Measurements from ENCODE around the gene ZNF669. TPM values are rescaled to one million over a fixed set of nuclear protein-coding genes. Genes with fewer than 3 reads are reported as not detected.

The ZNF669 gene
- 7.2 TPM for total RNA-seq (2021; ENCODE audit: unreplicated experiment)
- polyA plus RNA-seq (2012): 2.1 and 3.0 TPM in 2 replicates
- percentile 88 among the genes with signal in this experiment for Bru-seq, nascent RNA
- BruChase-seq, experiment 1, labeled RNA remaining after a 6-hour chase: percentile 66 among the genes with signal in this experiment
- BruChase-seq, experiment 2, labeled RNA remaining after a 2-hour chase: percentile 75 among the genes with signal in this experiment
- long read RNA-seq, transcript ZNF669-204 (4 exons, 1,718 nt): major isoform, 5 of 8 reads
- long read RNA-seq, partial matches to known transcripts: 1 of 8 reads
- long read RNA-seq, other reads (novel, unspliced or antisense): 0 of 8 reads

DNA sequence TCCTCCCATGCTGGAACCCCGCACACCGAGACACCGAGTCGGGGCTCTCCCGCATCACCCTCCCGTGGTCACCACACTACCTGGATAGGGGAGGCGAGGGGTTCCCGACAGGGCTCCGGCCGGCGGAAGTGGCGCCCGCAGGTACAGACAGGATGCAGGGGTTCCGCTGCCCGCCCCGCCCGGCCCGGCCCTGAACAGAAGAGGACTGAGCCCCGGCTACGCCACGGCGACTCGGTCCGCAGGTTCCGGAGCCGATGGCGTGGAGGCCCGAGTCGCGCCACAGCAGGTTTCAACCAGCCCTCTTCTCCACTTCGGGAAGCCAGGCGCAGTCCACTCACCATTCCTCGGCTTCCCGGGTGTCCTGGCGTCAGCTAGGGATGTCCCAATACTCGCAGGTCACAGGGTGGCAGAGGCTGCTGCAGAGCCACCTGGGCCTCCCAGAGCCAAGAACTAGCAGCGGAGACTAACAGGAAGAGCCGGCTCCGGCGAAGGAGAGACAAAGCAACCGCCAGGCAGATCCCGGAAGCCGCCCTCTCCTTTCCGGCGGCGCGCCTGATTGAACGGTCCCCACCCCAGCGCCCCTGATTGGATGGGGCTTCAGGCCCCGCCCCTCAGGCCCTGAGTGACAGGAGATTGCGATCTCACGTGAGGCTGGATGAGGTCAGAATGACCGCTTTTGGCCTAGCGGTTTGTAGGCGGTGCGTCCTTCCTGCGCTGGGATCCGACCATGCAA, at the start of gene ZNF669:
Gene ZNF669 (minus strand): TSS at position 498 of the 733 bp plus-strand sequence. CDS start 157 bp downstream, at position 341.
- peak; percentile 97 for ATAC-seq

More for the DNA sequence above, at the start of gene ZNF669:
- ChIA-PET RAD21 (ENCODE audit: low non-redundant PET in 1 of 2, low total read pairs in 2 of 2, uncharacterized antibody in 2 of 2, unreplicated experiment in 2 of 2) (no interaction called here), CTCF (no interaction called here), POLR2A (no interaction called here)
- Histone ChIP-seq H3K27me3 (ENCODE audit: insufficient read depth, low read length) (no peaks in the 10 kb centered on the region), H3K4me3 (replicated peaks in 1 of 2; ENCODE audit: low read depth in 1 of 2, low read length in 2 of 2) (peak within 1 kb of the TSS; percentile 91 to 93), H3K27ac (ENCODE audit: low read depth, low read length) (peak within 1 kb of the TSS; percentile 84), H2AFZ (ENCODE audit: low read depth, low read length, poor library complexity, severe bottlenecking) (peak within 1 kb of the TSS; percentile 79), H4K20me1 (ENCODE audit: insufficient read depth) (no peaks in the 10 kb centered on the region), H3K4me2 (ENCODE audit: low read length) (peak within 1 kb of the TSS; percentile 87), H3K4me1 (ENCODE audit: control insufficient read depth in 1 of 2, insufficient read depth in 2 of 2, low read length in 2 of 2) (peaks cover 5 to 10% of the 10 kb centered on the region in 2 experiments; a peak in 2 of 4 replicates), H3K9me3 (ENCODE audit: control insufficient read depth in 1 of 2, insufficient read depth in 1 of 2, low read depth in 1 of 2, low read length in 2 of 2) (peaks cover 10 to 26% of the 10 kb centered on the region in 2 experiments; a peak in 2 of 4 replicates), H3K9me2 (ENCODE audit: insufficient read depth) (no peaks in the 10 kb centered on the region), H3K79me2 (ENCODE audit: insufficient read depth, low read length) (peaks cover 22% of the 10 kb centered on the region), H3K36me3 (ENCODE audit: control insufficient read depth in 1 of 2, insufficient read depth in 2 of 2, low read length in 2 of 2) (peaks cover 14 to 24% of the 10 kb centered on the region in 2 experiments), H3K9ac (ENCODE audit: low read length) (peak within 1 kb of the TSS; percentile 82)
- intact Hi-C loops (cut with micrococcal nuclease): loop anchor here (2.0 kb wide), 1 partner anchor 25 kb away; the partner anchor contains the start of gene ZNF670
- TF ChIP-seq POLR2AphosphoS5 (IDR thresholded peaks at IDR 0.05; ENCODE audit: low read depth, low read length) (peak; percentile 95), TCF7L2 (IDR thresholded peaks at IDR 0.05; ENCODE audit: borderline replicate concordance, extremely low read depth, insufficient read depth, insufficient read length) (peak; percentile 91), EZH2 (IDR thresholded peaks at IDR 0.05) (no peak), FOSL1 (IDR thresholded peaks at IDR 0.05; ENCODE audit: low read depth) (no peak), SRF (IDR thresholded peaks at IDR 0.05; ENCODE audit: low read depth) (no peak), CEBPB (IDR thresholded peaks at IDR 0.05; ENCODE audit: low read depth) (no peak), EZH2phosphoT487 (IDR thresholded peaks at IDR 0.05; ENCODE audit: borderline replicate concordance) (no peak), SP1 (IDR thresholded peaks at IDR 0.05; ENCODE audit: low read depth) (peak; percentile 87), CBX3 (IDR thresholded peaks at IDR 0.05; ENCODE audit: low read depth) (0 out of 2 replicates have a peak, but pooled peaks have one; percentile 56), JUND (IDR thresholded peaks at IDR 0.05) (no peak), YY1 (IDR thresholded peaks at IDR 0.05; ENCODE audit: extremely low read depth, insufficient replicate concordance, low read depth, low read length) (peak; percentile 3), POLR2A (IDR thresholded peaks at IDR 0.05; ENCODE audit: borderline replicate concordance, extremely low read depth, insufficient read depth, insufficient read length) (peak; percentile 72), ZFX (IDR thresholded peaks at IDR 0.05) (peak; percentile 67), ZBTB33 (IDR thresholded peaks at IDR 0.05; ENCODE audit: extremely low read depth, insufficient replicate concordance, low read length) (peak; percentile 35), SIN3A (IDR thresholded peaks at IDR 0.05; ENCODE audit: low read depth) (peak; percentile 69; the same call in 1 of the 2 replicates), ELF1 (IDR thresholded peaks at IDR 0.05; ENCODE audit: borderline replicate concordance, low read depth) (peak; percentile 76), RAD21 (IDR thresholded peaks at IDR 0.05; ENCODE audit: low read depth) (no peak)
- TF ChIP-seq, protein P1, sequence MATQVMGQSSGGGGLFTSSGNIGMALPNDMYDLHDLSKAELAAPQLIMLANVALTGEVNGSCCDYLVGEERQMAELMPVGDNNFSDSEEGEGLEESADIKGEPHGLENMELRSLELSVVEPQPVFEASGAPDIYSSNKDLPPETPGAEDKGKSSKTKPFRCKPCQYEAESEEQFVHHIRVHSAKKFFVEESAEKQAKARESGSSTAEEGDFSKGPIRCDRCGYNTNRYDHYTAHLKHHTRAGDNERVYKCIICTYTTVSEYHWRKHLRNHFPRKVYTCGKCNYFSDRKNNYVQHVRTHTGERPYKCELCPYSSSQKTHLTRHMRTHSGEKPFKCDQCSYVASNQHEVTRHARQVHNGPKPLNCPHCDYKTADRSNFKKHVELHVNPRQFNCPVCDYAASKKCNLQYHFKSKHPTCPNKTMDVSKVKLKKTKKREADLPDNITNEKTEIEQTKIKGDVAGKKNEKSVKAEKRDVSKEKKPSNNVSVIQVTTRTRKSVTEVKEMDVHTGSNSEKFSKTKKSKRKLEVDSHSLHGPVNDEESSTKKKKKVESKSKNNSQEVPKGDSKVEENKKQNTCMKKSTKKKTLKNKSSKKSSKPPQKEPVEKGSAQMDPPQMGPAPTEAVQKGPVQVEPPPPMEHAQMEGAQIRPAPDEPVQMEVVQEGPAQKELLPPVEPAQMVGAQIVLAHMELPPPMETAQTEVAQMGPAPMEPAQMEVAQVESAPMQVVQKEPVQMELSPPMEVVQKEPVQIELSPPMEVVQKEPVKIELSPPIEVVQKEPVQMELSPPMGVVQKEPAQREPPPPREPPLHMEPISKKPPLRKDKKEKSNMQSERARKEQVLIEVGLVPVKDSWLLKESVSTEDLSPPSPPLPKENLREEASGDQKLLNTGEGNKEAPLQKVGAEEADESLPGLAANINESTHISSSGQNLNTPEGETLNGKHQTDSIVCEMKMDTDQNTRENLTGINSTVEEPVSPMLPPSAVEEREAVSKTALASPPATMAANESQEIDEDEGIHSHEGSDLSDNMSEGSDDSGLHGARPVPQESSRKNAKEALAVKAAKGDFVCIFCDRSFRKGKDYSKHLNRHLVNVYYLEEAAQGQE (IDR thresholded peaks at IDR 0.05; ENCODE audit: low read depth): no peak
- TF ChIP-seq, protein P2, sequence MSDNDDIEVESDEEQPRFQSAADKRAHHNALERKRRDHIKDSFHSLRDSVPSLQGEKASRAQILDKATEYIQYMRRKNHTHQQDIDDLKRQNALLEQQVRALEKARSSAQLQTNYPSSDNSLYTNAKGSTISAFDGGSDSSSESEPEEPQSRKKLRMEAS (IDR thresholded peaks at IDR 0.05): peak; percentile 54
- peak; percentile 92 for DNase-seq (ENCODE audit: low read depth, low spot score)
- TSS peak; percentile 44 for BruUV-seq (replicated peaks)

All from HCT116 (cell line).